ENCODE data around the gene C17orf58. TPM values are rescaled to one million over a fixed set of nuclear protein-coding genes. Genes with fewer than 3 reads are reported as not detected.
A peak's percentile ranks its signal among the peaks of the same experiment; 100 is the strongest.

The C17orf58 gene
- total and polyA plus RNA-seq, 9 of the 15 experiments (the other 6 are each of a cell fraction or from before 2014, with no cell fraction given): 8.6 to 37.4 (median 27.6) TPM

- FAIRE-seq: peak; percentile 95
- in situ Hi-C loops (cut with MboI) (no loop called here), intact Hi-C loops (cut with micrococcal nuclease) (no loop called here)
- H3K4me3 ChIP-seq: peak within 1 kb of the TSS; percentile 69
- H3K9ac ChIP-seq (ENCODE audit: insufficient read depth in 1 of 2, low read depth in 2 of 2, low read length in 2 of 2): peak within 1 kb of the TSS; percentile 93 to 99
- peaks cover 0 to 9% of the 10 kb centered on the region in 2 experiments; a peak in 3 of 5 replicates for H3K4me1 ChIP-seq (replicated peaks in 1 of 2; ENCODE audit: control insufficient read depth in 2 of 2, insufficient read depth in 2 of 2, low read length in 2 of 2)
- ATAC-seq: peak; percentile 95
- H3K4me2 ChIP-seq (ENCODE audit: insufficient read depth, low read length): peak within 1 kb of the TSS; percentile 88
- peak within 1 kb of the TSS; percentile 89 for H3K27ac ChIP-seq (ENCODE audit: extremely low read depth, low read depth, low read length)
- peaks cover 47% of the 10 kb centered on the region for H3K36me3 ChIP-seq (ENCODE audit: control insufficient read depth, insufficient read depth, low read length)
- WGBS (ENCODE audit: insufficient coverage, low coverage, missing lambda C conversion rate): under 1% methylated on average over 60 of the region's 72 CpGs
- peak; percentile 97 to 98 (median 97) for DNase-seq (ENCODE audit: extremely low read depth in 1 of 4, low spot score in 3 of 4)
- H4K20me1 ChIP-seq (replicated peaks; ENCODE audit: control insufficient read depth, insufficient read depth, low read length): no peaks in the 10 kb centered on the region
- ChIA-PET POLR2A (interaction anchor here (0.6 to 3.3 kb wide), 14 partner anchors 9 to 491 kb away, joined by 3 to 22 read pairs (median 4); no protein-coding TSS in a partner anchor), CTCF (ENCODE audit: low intra/inter-chr PET ratio) (no interaction called here)
- no peaks in the 10 kb centered on the region for H3K27me3 ChIP-seq (ENCODE audit: control insufficient read depth in 2 of 2, insufficient read depth in 2 of 2, low read length in 2 of 2)
- no peaks in the 10 kb centered on the region for H3K9me3 ChIP-seq (replicated peaks; ENCODE audit: control insufficient read depth, insufficient read depth, low read depth, low read length)
- H2AFZ ChIP-seq (ENCODE audit: low read depth, low read length): peak within 1 kb of the TSS; percentile 92
- TSS peak; percentile 81 for BruUV-seq (replicated peaks)
- H3K79me2 ChIP-seq (ENCODE audit: control insufficient read depth, insufficient read depth, low read length): peaks cover 38% of the 10 kb centered on the region
- no peaks in the 10 kb centered on the region for H3K9me1 ChIP-seq (ENCODE audit: control insufficient read depth, insufficient read depth, low read length)
- TF ChIP-seq ZNF695 (CRISPR knock-in tag; IDR thresholded peaks at IDR 0.05) (no peak), WHSC1 (IDR thresholded peaks at IDR 0.05; ENCODE audit: low read length) (no peak), SMARCC2 (IDR thresholded peaks at IDR 0.05; ENCODE audit: low read depth) (no peak), ZNF184 (CRISPR knock-in tag; IDR thresholded peaks at IDR 0.05) (no peak), ELF1 (tag; IDR thresholded peaks at IDR 0.05) (no peak), MCM5 (IDR thresholded peaks at IDR 0.05; ENCODE audit: low read depth) (no peak), CC2D1A (IDR thresholded peaks at IDR 0.05) (peak; percentile 88), KLF16 (IDR thresholded peaks at IDR 0.05) (no peak), NBN (IDR thresholded peaks at IDR 0.05; ENCODE audit: low read depth) (peak; percentile 58; the same call in 1 of the 2 replicates), ZNF592 (IDR thresholded peaks at IDR 0.05) (no peak; the same call in 1 of the 2 replicates), HDAC3 (IDR thresholded peaks at IDR 0.05; ENCODE audit: borderline replicate concordance, partially characterized antibody) (no peak), ID3 (CRISPR knock-in tag; IDR thresholded peaks at IDR 0.05) (no peak), ID3 (tag; IDR thresholded peaks at IDR 0.05) (peak; percentile 78; the same call in 1 of the 2 replicates), HSF4 (CRISPR knock-in tag; IDR thresholded peaks at IDR 0.05; ENCODE audit: borderline replicate concordance) (no peak), POLR3G (IDR thresholded peaks at IDR 0.05; ENCODE audit: extremely low read depth, insufficient read length, insufficient replicate concordance) (no peak), E2F4 (CRISPR knock-in tag; IDR thresholded peaks at IDR 0.05; ENCODE audit: low read depth) (peak; percentile 92)
Measured at GRCh38 chr17:68035523-68036303, 39.4 kb upstream of the C17orf58 start, which contains the start of gene KPNA2. TSS of gene KPNA2 (plus strand) at chr17:68035735. CDS start at chr17:68037133, 1,398 bp downstream.
